Right lung (tissue), 5 donors: Measurements from ENCODE around the gene PCNX4. TPM values are rescaled to one million over a fixed set of nuclear protein-coding genes. Genes with fewer than 3 reads are reported as not detected.
"Not testable (repeated sequence)": the region's sequence is repeated elsewhere in the genome, so short reads cannot be mapped to it uniquely, and the experiment has no call there.

Experiments used
- DNase-seq, 2 donors: peaks; one replicate each; pipeline ENCODE4 v3.0.0-alpha.2; 2013
- polyA plus RNA-seq, 5 donors: library from polyadenylated mRNA; unstranded; fragments of 120-200 nt; gene quantifications; one replicate each; pipeline versions ENCODE4 v1.2.1 to v1.2.3, GENCODE V29; 2013; ENCODE audit warnings: inconsistent platforms in 1 of 5, low replicate concordance in 1 of 5; ENCODE audit not compliant: insufficient read length in 5 of 5, insufficient read depth in 1 of 5

Gene PCNX4
- polyA plus RNA-seq, 5 donors: 84.2 to 139 (median 113) TPM

- no peak for DNase-seq
Measured at GRCh38 chr14:60097974-60098373, 6.3 kb downstream of the PCNX4 start.

- DNase-seq: not testable (repeated sequence)
Measured at GRCh38 chr14:60099855-60100254, 8.1 kb downstream of the PCNX4 start.

GRCh38 chr14:60101786-60102185 lies 10.1 kb downstream of the PCNX4 start:
- DNase-seq: no peak

- no peak for DNase-seq
Measured at GRCh38 chr14:60102389-60102788, 10.7 kb downstream of the PCNX4 start.

- DNase-seq: no peak
Measured at GRCh38 chr14:60106339-60106738, 14.6 kb downstream of the PCNX4 start.

GRCh38 chr14:60107477-60107876 lies 15.8 kb downstream of the PCNX4 start:
- no peak for DNase-seq

GRCh38 chr14:60111732-60112131 lies 20.0 kb downstream of the PCNX4 start:
- DNase-seq: no peak

GRCh38 chr14:60114881-60115280 lies 23.2 kb downstream of the PCNX4 start:
- no peak for DNase-seq

- no peak for DNase-seq
Measured at GRCh38 chr14:60116181-60116580, 24.5 kb downstream of the PCNX4 start.

GRCh38 chr14:60125918-60126317 lies 34.2 kb downstream of the PCNX4 start:
- no peak for DNase-seq

- no peak for DNase-seq
Measured at GRCh38 chr14:60133487-60133886, 41.8 kb downstream of the PCNX4 start.

- no peak for DNase-seq
Measured at GRCh38 chr14:60134702-60135101, 43.0 kb downstream of the PCNX4 start.

GRCh38 chr14:60151715-60152114 lies 60.0 kb downstream of the PCNX4 start:
- DNase-seq: peak; percentile 30 to 35

GRCh38 chr14:60153991-60154390 lies 62.3 kb downstream of the PCNX4 start:
- no peak for DNase-seq

- no peak for DNase-seq
Measured at GRCh38 chr14:60154671-60155070, 62.9 kb downstream of the PCNX4 start.

GRCh38 chr14:60160422-60160821 lies 68.7 kb downstream of the PCNX4 start:
- no peak for DNase-seq

GRCh38 chr14:60161196-60162107 lies 69.7 kb downstream of the PCNX4 start:
- no peak for DNase-seq

- no peak for DNase-seq
Measured at GRCh38 chr14:60163693-60164092, 72.0 kb downstream of the PCNX4 start.

GRCh38 chr14:60164404-60164711 lies 72.6 kb downstream of the PCNX4 start:
- DNase-seq: peak in 1 of 2 donors; percentile 73

- DNase-seq: peak; percentile 84 to 85
Measured at GRCh38 chr14:60164712-60165546, 73.2 kb downstream of the PCNX4 start, which contains the start of gene DHRS7. Gene DHRS7, minus strand, starts transcription at chr14:60165398. Its CDS starts 89 bp downstream, at chr14:60165309.

- no peak for DNase-seq
Measured at GRCh38 chr14:60165547-60165876, 73.8 kb downstream of the PCNX4 start.

GRCh38 chr14:60166142-60166541 lies 74.4 kb downstream of the PCNX4 start:
- DNase-seq: no peak

GRCh38 chr14:60169722-60170121 lies 78.0 kb downstream of the PCNX4 start:
- no peak for DNase-seq
